A549 (cell line): ENCODE data around the gene ANXA3. TPM values are rescaled to one million over a fixed set of nuclear protein-coding genes. Genes with fewer than 3 reads are reported as not detected.

Source experiments
- ATAC-seq, 2 experiments: fragments of 200-7000 bp in 1 of 2; fragments of >200 bp in 1 of 2; cut with Nextera tagmentation in 1 of 2; cut with Tn5 transposase in 1 of 2; 3 replicates each; pipeline versions ENCODE4 v1.8.0 to v1.9.1; 2018 to 2020; ENCODE audit warnings: mild to moderate bottlenecking in 1 of 2, moderate library complexity in 1 of 2
- CTCF ChIA-PET: fragments of 300-600 bp; sonication (Branson Sonifier 250); formaldehyde crosslinking; extraction: SDS; loops from one replicate; lab custom pipeline; 2021; ENCODE audit warnings: antibody characterized with exemption, inconsistent platforms; lab: Yijun Ruan, JAX
- POLR2A ChIA-PET: fragments of 350-600 bp; formaldehyde crosslinking; extraction: SDS; loops from one replicate; lab custom pipeline; 2021; ENCODE audit warnings: antibody characterized with exemption, inconsistent platforms; lab: Yijun Ruan, JAX
- DNase-seq, 2 experiments: peaks; one replicate each; pipeline versions ENCODE4 v3.0.0 to v3.0.0-alpha.2; 2011 to 2016; ENCODE audit warnings: low read depth in 1 of 2, low spot score in 1 of 2
- FAIRE-seq: peaks from 2 replicates; lab custom pipeline; 2011; peaks lifted over from hg19 to GRCh38; lab: Jason Lieb, UNC
- H3K27ac ChIP-seq, 2 experiments: fragments of >200 bp; sonication (Bioruptor Twin); formaldehyde crosslinking; 3 replicates each; pipeline ENCODE4 v1.5.1; 2016 to 2017
- H3K4me1 ChIP-seq: fragments of >200 bp; sonication (Bioruptor Twin); formaldehyde crosslinking; 3 replicates; pipeline ENCODE4 v1.6.1; 2016
- H3K4me2 ChIP-seq: fragments of >200 bp; sonication (Bioruptor Twin); formaldehyde crosslinking; 3 replicates; pipeline ENCODE4 v1.6.1; 2016
- H3K4me3 ChIP-seq: fragments of >200 bp; sonication (Bioruptor Twin); formaldehyde crosslinking; 3 replicates; pipeline ENCODE4 v1.5.1; 2016
- H3K9me3 ChIP-seq: fragments of >200 bp; sonication (Bioruptor Twin); formaldehyde crosslinking; 3 replicates; pipeline ENCODE4 v1.6.1; 2016
- FOXS1 ChIP-seq: fragments of 250-450 bp; sonication (Bioruptor Pico); IDR thresholded peaks from 2 replicates; pipeline ENCODE4 v1.5.0; 2020; ENCODE audit warnings: mild to moderate bottlenecking, moderate library complexity
- MAZ ChIP-seq: fragments of 150-350 bp; IDR thresholded peaks from 2 replicates; pipeline ENCODE4 v1.6.1; 2014; ENCODE audit warnings: antibody characterized with exemption, low read depth, low read length, borderline replicate concordance
- MYC ChIP-seq: IDR thresholded peaks from 2 replicates; pipeline ENCODE4 v1.6.1; 2012; ENCODE audit warnings: mild to moderate bottlenecking, inconsistent platforms, low read length, improper control_type of control experiment, borderline replicate concordance
- RCOR1 ChIP-seq: fragments of 150-350 bp; IDR thresholded peaks from 2 replicates; pipeline ENCODE4 v1.6.1; 2014; ENCODE audit warnings: antibody characterized with exemption, low read length, low read depth
- ZNF302 ChIP-seq: fragments of 250-450 bp; sonication (Bioruptor Pico); IDR thresholded peaks from 2 replicates; pipeline ENCODE4 v1.9.0; 2021; ENCODE audit warnings: inconsistent platforms, mild to moderate bottlenecking, moderate library complexity
- WGBS: methylation state at CpG from one replicate; pipeline ENCODE4 v1.1.6; 2017; ENCODE audit errors: missing lambda C conversion rate; 5-methylcytosine and 5-hydroxymethylcytosine counted together
- polyA plus RNA-seq, 4 experiments: library from polyadenylated mRNA; depleted of rRNA in 3 of 4; stranded (reverse); fragments of >200 nt; fragmentation: RNase III in 1 of 4; extraction: RNeasy Plus Mini Kit Qiagen cat#74134 plus additional on column Dnase treatment in 1 of 4; gene quantifications; 2 replicates in 3 of 4; 3 replicates in 1 of 4; pipeline ENCODE4 v1.2.3, GENCODE V29; 2011 to 2017
- small RNA-seq, 6 experiments: library from RNA; depleted of rRNA; stranded (forward); fragments of <200 nt; gene quantifications; one replicate each; pipeline ENCODE3, GENCODE V24; 2012
- TF ChIP-seq, protein P1 (sequence below): fragments of 250-450 bp; sonication (Bioruptor Pico); IDR thresholded peaks from 2 replicates; pipeline ENCODE4 v1.5.0; 2020; ENCODE audit warnings: low read depth, mild to moderate bottlenecking, moderate library complexity

ANXA3 gene
- polyA plus RNA-seq, 2 of the 4 experiments (the other 2 are of a cell fraction): 126 to 134 TPM

DNA sequence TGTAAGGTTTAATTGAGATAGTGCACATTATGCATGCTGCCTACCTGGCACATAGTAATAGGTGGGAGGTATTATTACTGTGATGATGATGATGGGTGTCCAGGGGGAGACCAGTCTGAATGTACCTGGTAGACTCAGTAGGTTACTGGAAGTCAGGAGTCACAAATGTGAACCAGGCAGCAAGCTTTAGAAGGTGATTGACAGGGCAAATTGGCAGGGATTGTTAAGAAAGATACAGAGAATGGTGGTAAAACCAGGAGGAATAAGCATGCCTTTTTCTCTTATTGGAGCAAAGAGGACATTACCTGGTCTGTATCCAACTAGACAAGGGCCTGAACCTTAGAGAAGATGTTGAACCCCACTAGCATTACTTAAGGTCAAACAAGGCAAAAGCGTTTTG lies 108.1 kb downstream of the ANXA3 start:
- H3K27ac ChIP-seq: peak overlapping the region in 1 of 2 experiments; percentile 46; a peak in 1 of 6 replicates
- POLR2A ChIA-PET: no interaction called here
- H3K4me2 ChIP-seq: no peak overlapping the region
- ATAC-seq (no peak), DNase-seq (no peak), FAIRE-seq (no peak)
- H3K4me1 ChIP-seq: peaks cover 31% of the 10 kb centered on the region
- H3K9me3 ChIP-seq: no peaks in the 10 kb centered on the region
- no peak for TF ChIP-seq FOXS1 (CRISPR knock-in tag)
- TF ChIP-seq MAZ: no peak
- TF ChIP-seq, protein P1, sequence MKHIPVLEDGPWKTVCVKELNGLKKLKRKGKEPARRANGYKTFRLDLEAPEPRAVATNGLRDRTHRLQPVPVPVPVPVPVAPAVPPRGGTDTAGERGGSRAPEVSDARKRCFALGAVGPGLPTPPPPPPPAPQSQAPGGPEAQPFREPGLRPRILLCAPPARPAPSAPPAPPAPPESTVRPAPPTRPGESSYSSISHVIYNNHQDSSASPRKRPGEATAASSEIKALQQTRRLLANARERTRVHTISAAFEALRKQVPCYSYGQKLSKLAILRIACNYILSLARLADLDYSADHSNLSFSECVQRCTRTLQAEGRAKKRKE: no peak
- TF ChIP-seq MYC: no peak
- no peak for TF ChIP-seq ZNF302 (CRISPR knock-in tag)
- no peak for TF ChIP-seq RCOR1
- H3K4me3 ChIP-seq: no peak overlapping the region
- WGBS: 94% methylated on average over 1 of the region's 1 CpG
- CTCF ChIA-PET: no interaction called here

Small RNA genes lying within 50 kb of the gene (small RNA-seq; reads per million reads assigned to genes)
- gene HIGD1AP13: 0 to 3.8 (median 0.89) reads per million in 6 experiments
- gene RF00019: 0 reads per million in 6 experiments

Other genes starting within 250 kb of the ANXA3 start
- 18.7 and 19.7 TPM in 2 replicates for gene BMP2K, start 224.6 kb downstream of the ANXA3 start, polyA plus RNA-seq (2011; rRNA removed)
- gene BMP2K, start 224.6 kb downstream of the ANXA3 start, polyA plus RNA-seq (2017; fragmentation: RNase III; extraction: RNeasy Plus Mini Kit Qiagen cat#74134 plus additional on column Dnase treatment): 9.9 to 11.1 TPM (median 10.9 TPM) in 3 replicates